Type B pancreatic cell (in vitro differentiated cells): ENCODE results near the gene BHLHE41. TPM values are rescaled to one million over a fixed set of nuclear protein-coding genes. Genes with fewer than 3 reads are reported as not detected.

Experiments used
- DNase-seq: peaks from one replicate; pipeline ENCODE4 v3.0.0; 2021; ENCODE audit warnings: mixed read lengths; ENCODE audit not compliant: unreplicated experiment; ENCODE audit errors: extremely low spot score
- H3K27ac Mint-ChIP-seq: 2 replicates; pipeline ENCODE4 v1.8.0; 2021; ENCODE audit warnings: mild to moderate bottlenecking, mixed read lengths
- H3K27me3 Mint-ChIP-seq: 2 replicates; pipeline ENCODE4 v1.8.0; 2021; ENCODE audit warnings: mixed read lengths
- H3K36me3 Mint-ChIP-seq: 2 replicates; pipeline ENCODE4 v1.8.0; 2021; ENCODE audit warnings: mixed read lengths
- H3K4me1 Mint-ChIP-seq: one replicate; pipeline ENCODE4 v1.8.0; 2021; ENCODE audit warnings: mixed read lengths; ENCODE audit not compliant: unreplicated experiment
- H3K4me3 Mint-ChIP-seq: 2 replicates; pipeline ENCODE4 v1.8.0; 2021; ENCODE audit warnings: mild to moderate bottlenecking, mixed read lengths
- H3K9me3 Mint-ChIP-seq: 2 replicates; pipeline ENCODE4 v1.8.0; 2021; ENCODE audit warnings: mixed read lengths
- total RNA-seq: library from RNA; stranded (reverse); gene quantifications from 2 replicates; pipeline ENCODE4 v1.2.1, GENCODE V29; 2021; ENCODE audit warnings: low replicate concordance
- TF ChIP-seq, protein P1 (sequence below): fragments of 200-600 bp; sonication (generic); conservative IDR thresholded peaks from 2 replicates; pipeline ENCODE4 v1.5.0; 2021; ENCODE audit warnings: antibody characterized with exemption, mild to moderate bottlenecking

Gene BHLHE41
- total RNA-seq, 1 donor from 2014 or later = 12.5 TPM

DNA sequence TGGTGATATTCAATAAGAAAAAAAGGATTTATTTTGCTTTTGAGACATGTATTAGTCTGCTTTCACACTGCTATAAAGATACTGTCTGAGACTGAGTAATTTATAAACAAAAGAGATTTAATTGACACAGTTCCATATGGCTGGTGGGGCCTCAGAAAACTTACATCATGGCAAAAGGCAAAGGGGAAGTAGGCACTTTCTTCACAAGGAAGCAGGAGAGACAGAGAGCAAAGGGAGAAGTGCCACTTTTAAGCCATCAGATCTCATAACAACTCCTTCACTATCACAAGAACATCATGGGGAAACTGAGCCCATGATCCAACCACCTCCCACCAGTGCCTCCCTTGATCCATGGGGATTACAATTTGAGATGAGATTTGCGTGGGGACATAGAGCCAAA is 43.9 kb downstream of the BHLHE41 start:
- Mint-ChIP-seq H3K4me1 (no peaks in the 10 kb centered on the region), H3K27me3 (no peaks in the 10 kb centered on the region), H3K4me3 (no peak overlapping the region), H3K27ac (no peak overlapping the region), H3K9me3 (no peaks in the 10 kb centered on the region), H3K36me3 (peaks cover 23% of the 10 kb centered on the region)
- TF ChIP-seq, protein P1, sequence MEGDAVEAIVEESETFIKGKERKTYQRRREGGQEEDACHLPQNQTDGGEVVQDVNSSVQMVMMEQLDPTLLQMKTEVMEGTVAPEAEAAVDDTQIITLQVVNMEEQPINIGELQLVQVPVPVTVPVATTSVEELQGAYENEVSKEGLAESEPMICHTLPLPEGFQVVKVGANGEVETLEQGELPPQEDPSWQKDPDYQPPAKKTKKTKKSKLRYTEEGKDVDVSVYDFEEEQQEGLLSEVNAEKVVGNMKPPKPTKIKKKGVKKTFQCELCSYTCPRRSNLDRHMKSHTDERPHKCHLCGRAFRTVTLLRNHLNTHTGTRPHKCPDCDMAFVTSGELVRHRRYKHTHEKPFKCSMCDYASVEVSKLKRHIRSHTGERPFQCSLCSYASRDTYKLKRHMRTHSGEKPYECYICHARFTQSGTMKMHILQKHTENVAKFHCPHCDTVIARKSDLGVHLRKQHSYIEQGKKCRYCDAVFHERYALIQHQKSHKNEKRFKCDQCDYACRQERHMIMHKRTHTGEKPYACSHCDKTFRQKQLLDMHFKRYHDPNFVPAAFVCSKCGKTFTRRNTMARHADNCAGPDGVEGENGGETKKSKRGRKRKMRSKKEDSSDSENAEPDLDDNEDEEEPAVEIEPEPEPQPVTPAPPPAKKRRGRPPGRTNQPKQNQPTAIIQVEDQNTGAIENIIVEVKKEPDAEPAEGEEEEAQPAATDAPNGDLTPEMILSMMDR = no peak
- no peak for DNase-seq

DNA sequence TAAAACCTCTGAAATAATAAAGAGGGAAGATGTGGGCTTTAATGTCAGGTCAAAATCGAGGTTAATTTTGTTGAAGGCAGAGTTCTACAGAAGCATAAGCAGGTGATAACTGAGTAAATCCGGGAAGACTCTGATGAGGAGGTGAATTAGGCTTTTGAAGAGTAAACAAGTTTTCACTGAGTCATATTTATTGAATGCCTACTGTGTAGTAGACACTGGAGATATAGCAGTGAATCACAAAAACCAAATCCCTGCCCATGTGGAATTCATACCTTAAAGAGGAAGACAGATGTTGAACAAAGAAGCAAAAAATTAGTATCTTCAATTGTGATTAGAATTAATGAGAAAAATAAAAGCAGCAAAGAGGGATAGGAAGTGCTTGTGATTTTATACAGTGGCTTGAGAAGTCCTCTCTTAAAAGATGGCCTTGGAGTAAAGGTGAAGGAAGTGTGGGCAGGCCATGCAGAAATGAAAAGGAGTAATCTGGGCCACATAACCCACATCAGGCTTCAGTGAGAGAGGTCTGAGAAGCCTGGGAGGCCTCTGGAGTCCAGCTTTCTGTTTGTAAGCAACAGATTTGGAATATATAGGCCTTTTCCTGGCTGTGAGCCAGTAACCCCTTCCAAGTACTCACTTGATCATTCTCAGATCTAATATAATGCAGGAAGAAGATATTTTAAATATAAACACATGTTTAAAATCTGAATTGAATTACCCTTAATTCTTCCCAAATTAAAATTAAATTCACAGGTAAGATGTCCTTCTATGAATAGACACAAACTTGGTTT is 46.7 kb downstream of the BHLHE41 start:
- H3K4me1 Mint-ChIP-seq = no peaks in the 10 kb centered on the region
- H3K36me3 Mint-ChIP-seq = peaks cover 32% of the 10 kb centered on the region
- H3K27me3 Mint-ChIP-seq = no peaks in the 10 kb centered on the region
- H3K4me3 Mint-ChIP-seq = no peak overlapping the region
- no peak overlapping the region for H3K27ac Mint-ChIP-seq
- no peak for DNase-seq
- TF ChIP-seq, protein P1 = no peak
- no peaks in the 10 kb centered on the region for H3K9me3 Mint-ChIP-seq

Other genes starting within 250 kb of the BHLHE41 start
- 46.3 and 65.1 TPM in 2 replicates for gene RASSF8, start 166.4 kb downstream of the BHLHE41 start, total RNA-seq
- 2.9 and 11.3 TPM in 2 replicates for gene SSPN, start 70.5 kb upstream of the BHLHE41 start, total RNA-seq